Activated CD4-positive, alpha-beta T cell treated with anti-CD3 and anti-CD28 coated beads for 36 hours (primary cell): Measurements from ENCODE around the gene HIRA. TPM values are rescaled to one million over a fixed set of nuclear protein-coding genes. Genes with fewer than 3 reads are reported as not detected.
A peak's percentile ranks its signal among the peaks of the same experiment; 100 is the strongest.

Source experiments
- ATAC-seq: fragments of 200-7000 bp; cut with Tn5 transposase; one replicate; pipeline ENCODE4 v1.10.0; 2021; ENCODE audit warnings: mild to moderate bottlenecking, moderate library complexity
- CTCF ChIA-PET: fragments of 350-600 bp; sonication (Branson Sonifier 250); formaldehyde crosslinking; loops from one replicate; lab custom pipeline; 2021; ENCODE audit warnings: antibody characterized with exemption; lab: Charles Lee
- POLR2A ChIA-PET: fragments of 350-600 bp; sonication (Branson Sonifier 250); formaldehyde crosslinking; loops from one replicate; lab custom pipeline; 2021; ENCODE audit warnings: antibody characterized with exemption, inconsistent platforms; lab: Charles Lee
- DNase-seq: peaks from one replicate; pipeline ENCODE4 v3.0.0-alpha.2; 2020
- H3K27ac Mint-ChIP-seq: one replicate; pipeline ENCODE4 v1.8.0; 2021; ENCODE audit warnings: mixed read lengths
- H3K27me3 Mint-ChIP-seq: one replicate; pipeline ENCODE4 v1.8.0; 2021; ENCODE audit warnings: mixed read lengths
- H3K36me3 Mint-ChIP-seq: one replicate; pipeline ENCODE4 v1.8.0; 2021; ENCODE audit warnings: low read depth, mixed read lengths
- H3K4me1 Mint-ChIP-seq: one replicate; pipeline ENCODE4 v1.8.0; 2021; ENCODE audit warnings: mixed read lengths
- H3K4me3 Mint-ChIP-seq: one replicate; pipeline ENCODE4 v1.8.0; 2021; ENCODE audit warnings: mild to moderate bottlenecking, moderate library complexity, mixed read lengths
- H3K9me3 Mint-ChIP-seq: one replicate; pipeline ENCODE4 v1.8.0; 2021; ENCODE audit warnings: low read depth, mixed read lengths
- intact Hi-C, 2 experiments: fragments of 100-400 bp; cut with DNase I in 1 of 2; cut with micrococcal nuclease in 1 of 2; formaldehyde crosslinking; loops; one replicate each; pipeline versions ENCODE4 v1.14.2 to v1.15.1; 2022 to 2024; cut with DNase I, micrococcal nuclease
- total RNA-seq, 2 experiments: library from RNA; stranded (reverse); gene quantifications; one replicate each; pipeline ENCODE4 v1.2.3, GENCODE V29; 2021

Gene HIRA, protein sequence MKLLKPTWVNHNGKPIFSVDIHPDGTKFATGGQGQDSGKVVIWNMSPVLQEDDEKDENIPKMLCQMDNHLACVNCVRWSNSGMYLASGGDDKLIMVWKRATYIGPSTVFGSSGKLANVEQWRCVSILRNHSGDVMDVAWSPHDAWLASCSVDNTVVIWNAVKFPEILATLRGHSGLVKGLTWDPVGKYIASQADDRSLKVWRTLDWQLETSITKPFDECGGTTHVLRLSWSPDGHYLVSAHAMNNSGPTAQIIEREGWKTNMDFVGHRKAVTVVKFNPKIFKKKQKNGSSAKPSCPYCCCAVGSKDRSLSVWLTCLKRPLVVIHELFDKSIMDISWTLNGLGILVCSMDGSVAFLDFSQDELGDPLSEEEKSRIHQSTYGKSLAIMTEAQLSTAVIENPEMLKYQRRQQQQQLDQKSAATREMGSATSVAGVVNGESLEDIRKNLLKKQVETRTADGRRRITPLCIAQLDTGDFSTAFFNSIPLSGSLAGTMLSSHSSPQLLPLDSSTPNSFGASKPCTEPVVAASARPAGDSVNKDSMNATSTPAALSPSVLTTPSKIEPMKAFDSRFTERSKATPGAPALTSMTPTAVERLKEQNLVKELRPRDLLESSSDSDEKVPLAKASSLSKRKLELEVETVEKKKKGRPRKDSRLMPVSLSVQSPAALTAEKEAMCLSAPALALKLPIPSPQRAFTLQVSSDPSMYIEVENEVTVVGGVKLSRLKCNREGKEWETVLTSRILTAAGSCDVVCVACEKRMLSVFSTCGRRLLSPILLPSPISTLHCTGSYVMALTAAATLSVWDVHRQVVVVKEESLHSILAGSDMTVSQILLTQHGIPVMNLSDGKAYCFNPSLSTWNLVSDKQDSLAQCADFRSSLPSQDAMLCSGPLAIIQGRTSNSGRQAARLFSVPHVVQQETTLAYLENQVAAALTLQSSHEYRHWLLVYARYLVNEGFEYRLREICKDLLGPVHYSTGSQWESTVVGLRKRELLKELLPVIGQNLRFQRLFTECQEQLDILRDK
- 10 to 100 TPM; 25.5 to 31.2 TPM for total RNA-seq

DNA sequence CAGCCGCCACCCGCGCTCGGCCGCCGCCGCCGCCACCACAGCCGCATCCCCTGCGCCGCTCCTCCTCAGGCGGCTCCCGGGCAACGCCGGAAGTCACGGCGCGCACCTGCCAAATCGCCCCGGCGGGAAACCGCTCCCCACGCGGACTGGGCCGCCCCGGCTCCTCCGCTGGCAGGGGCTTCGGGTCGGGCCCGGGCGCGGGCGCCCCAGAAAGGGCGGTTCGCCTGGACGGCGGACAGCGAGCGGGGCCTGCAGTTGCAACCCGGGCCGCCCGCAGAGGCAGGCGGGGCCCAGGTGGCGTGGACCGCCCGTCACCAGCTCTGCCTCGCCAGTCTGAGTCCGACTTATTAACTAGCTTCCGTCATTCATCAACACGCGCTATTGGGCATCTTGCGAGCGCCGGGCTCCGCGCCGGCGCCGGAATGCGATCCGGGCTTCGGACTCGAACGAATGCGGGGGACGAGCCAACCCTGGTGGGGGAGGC lies at the start of gene HIRA:
HIRA (minus strand) TSS at position 85 of the 484 bp plus-strand sequence. CDS start 257 bp downstream, outside the sequence.
- H3K4me3 Mint-ChIP-seq, result peak within 1 kb of the TSS; percentile 75
- no peaks in the 10 kb centered on the region for H3K27me3 Mint-ChIP-seq
- ATAC-seq, result peak; percentile 61
- H3K27ac Mint-ChIP-seq, result peak within 1 kb of the TSS; percentile 96
- H3K9me3 Mint-ChIP-seq, result no peaks in the 10 kb centered on the region
- intact Hi-C loops, result loop anchor here (1.0 to 5.0 kb wide), 9 partner anchors 16 to 686 kb away; partner anchors contain the start of genes C22orf39 (in 2 of the 2), CDC45 (in 2 of the 2), SLC25A1 (in 2 of the 2) and UFD1 (in 2 of the 2)
- H3K4me1 Mint-ChIP-seq, result peaks cover 48% of the 10 kb centered on the region
- peaks cover 24% of the 10 kb centered on the region for H3K36me3 Mint-ChIP-seq
- POLR2A ChIA-PET, result interaction anchor here (0.6 to 1.8 kb wide), 7 partner anchors 8 to 48 kb away, joined by 3 to 8 read pairs (median 3); partner anchors contain the start of genes C22orf39 and CDC45
- DNase-seq, result peak; percentile 90
- CTCF ChIA-PET, result interaction anchor here (1.0 kb wide), 1 partner anchor 47 kb away, joined by 3 read pairs; no protein-coding TSS in a partner anchor

DNA sequence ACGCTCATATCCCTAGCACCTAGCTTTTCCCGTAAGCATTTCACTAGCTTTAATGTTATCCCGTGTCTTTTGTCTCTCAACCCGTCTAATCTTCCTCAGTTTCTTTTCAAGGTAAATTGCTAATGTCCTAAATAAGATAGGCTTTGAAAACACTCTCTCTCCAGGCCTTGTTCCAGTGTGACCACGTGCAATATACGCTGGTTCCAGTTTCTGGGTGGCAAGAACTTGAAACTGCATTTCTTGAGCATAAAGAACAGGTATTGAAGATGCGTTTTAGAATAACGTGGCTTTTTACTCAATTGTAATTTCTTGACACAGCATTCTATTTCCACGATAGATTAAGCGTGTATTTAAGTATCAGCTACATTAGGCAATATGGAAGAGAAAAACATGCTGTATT lies 49.3 kb upstream of the HIRA start:
- no peaks in the 10 kb centered on the region for H3K27me3 Mint-ChIP-seq
- H3K4me3 Mint-ChIP-seq, result peak overlapping the region; percentile 99
- no peaks in the 10 kb centered on the region for H3K9me3 Mint-ChIP-seq
- no peak for ATAC-seq
- peaks cover 42% of the 10 kb centered on the region for H3K4me1 Mint-ChIP-seq
- POLR2A ChIA-PET, result interaction anchor here (0.6 to 1.6 kb wide), 4 partner anchors 8 to 337 kb away, joined by 3 to 6 read pairs (median 4); no protein-coding TSS in a partner anchor
- intact Hi-C loops, result no loop called here
- no peak for DNase-seq
- peak overlapping the region; percentile 99 for H3K27ac Mint-ChIP-seq
- peaks cover 51% of the 10 kb centered on the region for H3K36me3 Mint-ChIP-seq
- CTCF ChIA-PET, result interaction anchor here (1.3 kb wide), 1 partner anchor 149 kb away, joined by 3 read pairs; no protein-coding TSS in a partner anchor

DNA sequence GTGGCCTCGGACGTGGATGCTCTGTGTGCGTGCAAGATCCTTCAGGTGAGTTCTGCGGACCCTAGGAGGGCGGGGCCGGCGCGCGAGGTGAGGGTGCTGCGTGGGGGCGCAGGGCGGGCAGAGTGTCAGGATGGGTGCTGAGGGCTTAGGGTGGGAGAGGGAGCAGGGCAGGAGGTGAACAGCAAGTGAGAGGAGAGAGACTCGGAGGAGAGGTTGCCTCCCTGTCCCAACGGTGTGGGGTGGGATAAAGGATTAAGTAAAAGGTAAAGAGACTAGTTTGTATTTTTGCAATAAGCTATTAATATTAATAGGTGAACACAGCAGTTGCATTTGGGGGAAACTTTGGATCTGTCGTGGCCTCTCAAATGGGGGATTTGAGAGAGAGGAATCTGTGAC lies 48.6 kb upstream of the HIRA start:
- ChIA-PET CTCF (interaction anchor here (1.0 to 1.3 kb wide), 3 partner anchors 8 to 149 kb away, joined by 3 read pairs; no protein-coding TSS in a partner anchor), POLR2A (interaction anchor here (0.6 to 1.6 kb wide), 13 partner anchors 9 to 362 kb away, joined by 3 to 8 read pairs (median 4); partner anchors contain the start of genes ESS2, HIRA, MRPL40 and SLC25A1)
- Mint-ChIP-seq H3K36me3 (peaks cover 51% of the 10 kb centered on the region), H3K27me3 (no peaks in the 10 kb centered on the region), H3K27ac (peak overlapping the region; percentile 99), H3K9me3 (no peaks in the 10 kb centered on the region), H3K4me3 (peak overlapping the region; percentile 99), H3K4me1 (peaks cover 45% of the 10 kb centered on the region)
- intact Hi-C loops, result no loop called here
- peak; percentile 38 for DNase-seq
- ATAC-seq, result no peak

DNA sequence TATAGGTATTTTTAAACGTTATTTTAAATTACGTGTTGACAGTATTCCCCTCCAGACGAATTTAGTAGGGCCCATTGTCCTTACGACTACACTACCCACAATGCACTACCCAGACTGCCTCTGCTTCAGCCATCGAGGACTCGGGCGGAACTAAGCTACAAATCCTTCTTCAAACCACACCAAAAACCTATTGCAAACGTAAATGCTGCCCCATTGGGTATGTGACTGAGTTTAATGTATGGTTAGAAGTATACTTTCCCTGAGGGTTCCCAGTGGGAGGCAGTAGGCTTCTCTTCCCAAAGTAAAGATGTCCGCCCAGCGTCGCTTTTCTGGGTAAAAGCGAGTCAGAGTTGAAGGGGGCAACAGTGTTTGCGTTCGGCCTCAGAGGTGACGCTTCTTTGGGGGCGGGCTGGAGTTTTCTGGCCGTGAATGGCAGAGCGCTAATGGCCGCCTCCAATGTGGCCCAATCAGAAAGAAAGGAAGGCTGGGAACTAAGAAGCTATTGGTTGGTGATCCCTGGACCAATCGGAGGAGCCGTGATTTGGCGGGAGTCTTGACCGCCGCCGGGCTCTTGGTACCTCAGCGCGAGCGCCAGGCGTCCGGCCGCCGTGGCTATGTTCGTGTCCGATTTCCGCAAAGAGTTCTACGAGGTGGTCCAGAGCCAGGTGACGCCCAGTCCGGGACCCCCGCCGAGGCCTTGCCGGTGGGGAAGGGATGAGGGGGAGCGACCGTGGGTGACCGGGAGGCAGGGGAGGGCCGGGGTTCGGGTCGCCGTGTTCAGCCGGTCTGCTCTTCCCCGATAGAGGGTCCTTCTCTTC lies 48.0 kb upstream of the HIRA start, which contains the start of gene CDC45:
CDC45 (plus strand) TSS at position 566 of the 818 bp plus-strand sequence; CDS start at position 615, 49 bp downstream.
- H3K27ac Mint-ChIP-seq, result peak within 1 kb of the TSS; percentile 99
- no peaks in the 10 kb centered on the region for H3K27me3 Mint-ChIP-seq
- H3K36me3 Mint-ChIP-seq, result peaks cover 46% of the 10 kb centered on the region
- H3K9me3 Mint-ChIP-seq, result no peaks in the 10 kb centered on the region
- peak within 1 kb of the TSS; percentile 99 for H3K4me3 Mint-ChIP-seq
- H3K4me1 Mint-ChIP-seq, result peaks cover 45% of the 10 kb centered on the region
- CTCF ChIA-PET, result interaction anchor here (0.7 to 1.6 kb wide), 4 partner anchors 8 to 373 kb away, joined by 3 to 4 read pairs (median 4); partner anchors contain the start of gene ESS2
- peak; percentile 97 for DNase-seq
- intact Hi-C loops, result loop anchor here (1.0 to 5.0 kb wide), 15 partner anchors 32 to 638 kb away; partner anchors contain the start of genes C22orf39 (in 2 of the 2), CLTCL1 (in 2 of the 2), DGCR2 (in 2 of the 2) and ESS2 (in 2 of the 2)
- POLR2A ChIA-PET, result interaction anchor here (0.5 to 1.6 kb wide), 14 partner anchors 10 to 361 kb away, joined by 3 to 8 read pairs (median 4); partner anchors contain the start of genes ESS2, HIRA, MRPL40 and SLC25A1
- ATAC-seq, result peak; percentile 91

DNA sequence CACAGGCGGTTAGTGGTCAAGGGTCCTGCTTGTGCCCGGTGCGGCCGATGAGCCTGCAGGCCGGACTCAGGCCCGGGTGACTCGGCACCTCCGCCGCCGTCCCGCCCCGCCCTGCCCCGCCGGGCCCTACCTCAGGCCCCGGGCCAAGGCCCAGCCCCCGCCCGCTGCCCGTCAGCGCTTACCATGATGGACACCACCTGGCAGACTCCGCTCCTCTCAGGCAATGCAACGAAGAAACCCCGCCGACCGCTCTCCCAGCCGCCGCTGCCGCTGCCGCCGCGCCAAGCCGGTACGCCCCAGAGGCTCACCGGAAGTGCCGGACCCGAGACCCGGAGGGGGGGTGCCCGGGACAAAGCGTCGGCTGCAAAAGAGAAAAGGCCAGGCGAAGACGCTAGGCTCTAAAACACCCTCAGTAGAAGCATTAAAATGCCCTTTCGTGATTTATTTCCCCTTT lies 47.4 kb upstream of the HIRA start, which contains the start of gene UFD1:
UFD1 (minus strand) TSS at position 293 of the 454 bp plus-strand sequence; CDS start at position 185, 108 bp downstream.
- H3K9me3 Mint-ChIP-seq, result no peaks in the 10 kb centered on the region
- H3K27me3 Mint-ChIP-seq, result no peaks in the 10 kb centered on the region
- peak within 1 kb of the TSS; percentile 99 for H3K4me3 Mint-ChIP-seq
- DNase-seq (peak; percentile 89), ATAC-seq (peak; percentile 56)
- POLR2A ChIA-PET, result interaction anchor here (0.5 to 1.6 kb wide), 11 partner anchors 9 to 334 kb away, joined by 3 to 8 read pairs (median 4); partner anchors contain the start of genes ESS2, HIRA, MRPL40 and SLC25A1
- peaks cover 42% of the 10 kb centered on the region for H3K36me3 Mint-ChIP-seq
- peaks cover 42% of the 10 kb centered on the region for H3K4me1 Mint-ChIP-seq
- CTCF ChIA-PET, result interaction anchor here (0.7 to 1.6 kb wide), 6 partner anchors 9 to 372 kb away, joined by 3 to 4 read pairs (median 3); partner anchors contain the start of genes ESS2 and HIRA
- peak within 1 kb of the TSS; percentile 99 for H3K27ac Mint-ChIP-seq
- intact Hi-C loops, result loop anchor here (1.0 to 5.0 kb wide), 15 partner anchors 32 to 638 kb away; partner anchors contain the start of genes C22orf39 (in 2 of the 2), CLTCL1 (in 2 of the 2), DGCR2 (in 2 of the 2) and ESS2 (in 2 of the 2)

DNA sequence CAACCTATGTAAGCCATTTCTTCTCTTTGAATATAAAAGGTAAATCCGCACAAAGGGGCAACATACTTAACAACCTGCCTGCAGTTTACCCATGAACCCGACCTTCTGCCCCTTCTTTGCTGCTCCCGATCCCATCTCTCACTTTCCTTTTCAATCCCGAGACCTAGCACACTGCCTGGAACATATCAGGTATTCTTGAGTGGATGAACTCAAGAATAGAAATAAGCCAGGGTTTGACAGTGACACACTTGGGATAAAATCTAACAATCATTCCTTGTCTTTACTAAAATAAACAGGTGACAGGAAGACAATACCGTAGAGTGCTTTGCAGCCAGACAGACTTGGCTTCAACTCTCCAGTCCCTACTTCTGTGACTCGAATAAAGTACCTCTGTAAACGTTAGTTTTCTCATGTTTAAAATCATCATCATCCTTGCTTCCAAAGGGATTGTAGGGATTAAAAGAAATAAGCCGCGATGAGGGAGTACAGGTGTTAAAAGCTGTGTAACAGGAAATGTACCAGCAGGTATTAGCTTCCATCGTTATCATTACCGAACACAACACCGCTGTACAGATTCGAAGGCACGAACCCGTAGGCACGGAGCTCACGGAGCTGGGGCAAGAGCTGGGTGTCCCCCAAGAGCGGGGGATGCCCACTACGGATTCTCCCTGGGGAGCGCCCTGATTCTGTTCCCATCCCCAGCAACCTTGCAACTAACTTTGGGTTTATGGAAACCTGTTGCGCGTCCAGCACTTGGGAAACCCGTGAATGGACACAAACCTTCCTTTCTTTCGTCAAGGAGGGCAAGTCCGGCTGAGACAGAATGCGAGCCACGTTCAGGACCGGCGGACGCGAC lies 46.7 kb upstream of the HIRA start:
- H3K27me3 Mint-ChIP-seq, result no peaks in the 10 kb centered on the region
- peak overlapping the region; percentile 99 for H3K4me3 Mint-ChIP-seq
- peaks cover 42% of the 10 kb centered on the region for H3K36me3 Mint-ChIP-seq
- DNase-seq (peak; percentile 46), ATAC-seq (no peak)
- intact Hi-C loops, result loop anchor here (2.0 to 5.0 kb wide), 4 partner anchors 186 to 356 kb away; partner anchors contain the start of genes CLTCL1 (in 1 of the 2), DGCR2 (in 1 of the 2) and SLC25A1 (in 1 of the 2)
- peak overlapping the region; percentile 90 for H3K27ac Mint-ChIP-seq
- H3K9me3 Mint-ChIP-seq, result no peaks in the 10 kb centered on the region
- POLR2A ChIA-PET, result interaction anchor here (0.7 to 1.6 kb wide), 5 partner anchors 9 to 568 kb away, joined by 3 to 4 read pairs (median 4); no protein-coding TSS in a partner anchor
- H3K4me1 Mint-ChIP-seq, result peaks cover 37% of the 10 kb centered on the region
- CTCF ChIA-PET, result interaction anchor here (0.7 to 1.7 kb wide), 9 partner anchors 24 to 610 kb away, joined by 3 to 18 read pairs (median 3); partner anchors contain the start of genes ESS2 and HIRA

DNA sequence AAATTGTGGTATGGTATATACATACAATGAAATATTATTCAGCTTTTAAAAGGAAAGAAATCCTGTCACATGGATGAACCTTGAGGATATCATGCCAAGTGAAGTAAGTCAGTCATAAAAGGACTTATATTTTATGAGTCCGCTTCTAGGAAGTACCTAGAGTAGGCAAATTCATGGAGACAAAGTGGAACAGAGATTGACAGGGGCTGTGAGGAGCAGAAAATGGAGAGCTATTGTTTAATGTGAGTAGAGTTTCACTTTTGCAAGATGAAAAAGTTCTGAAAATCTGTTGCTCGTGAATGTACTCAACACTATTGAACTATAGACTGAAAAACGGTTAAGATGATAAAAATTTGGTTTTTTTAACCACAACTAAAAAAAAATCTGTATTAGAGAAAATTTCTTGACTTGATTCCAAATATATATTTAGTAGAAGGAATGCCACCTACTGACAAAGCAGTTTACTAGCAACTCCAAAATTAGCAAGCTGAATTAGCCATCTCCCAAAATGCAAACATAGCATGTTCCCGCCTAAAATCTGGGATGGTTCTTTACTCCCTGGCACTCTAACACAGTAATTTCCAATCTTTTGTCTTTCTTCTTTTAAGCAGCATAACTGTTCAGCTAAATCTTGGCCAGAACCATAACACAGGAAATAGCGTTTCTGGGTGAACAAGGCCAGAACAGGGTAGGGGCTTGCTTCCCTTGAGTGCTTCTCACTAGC lies 46.0 kb upstream of the HIRA start:
- no peaks in the 10 kb centered on the region for H3K9me3 Mint-ChIP-seq

More for the DNA sequence above, 46.0 kb upstream of the HIRA start:
- intact Hi-C loops, result loop anchor here (2.0 to 5.0 kb wide), 4 partner anchors 185 to 355 kb away; partner anchors contain the start of genes CLTCL1 (in 1 of the 2), DGCR2 (in 1 of the 2) and SLC25A1 (in 1 of the 2)
- DNase-seq (no peak), ATAC-seq (no peak)
- Mint-ChIP-seq H3K4me3 (peak overlapping the region; percentile 99), H3K27ac (peak overlapping the region; percentile 90), H3K4me1 (peaks cover 33% of the 10 kb centered on the region), H3K36me3 (peaks cover 37% of the 10 kb centered on the region), H3K27me3 (no peaks in the 10 kb centered on the region)
- POLR2A ChIA-PET, result interaction anchor here (0.7 to 1.6 kb wide), 4 partner anchors 10 to 569 kb away, joined by 3 to 4 read pairs (median 4); no protein-coding TSS in a partner anchor
- CTCF ChIA-PET, result interaction anchor here (0.6 to 1.7 kb wide), 9 partner anchors 10 to 610 kb away, joined by 3 to 18 read pairs (median 3); partner anchors contain the start of gene ESS2
